ENCODE results near the gene ORC3.
"Not testable (repeated sequence)": the region's sequence is repeated elsewhere in the genome, so short reads cannot be mapped to it uniquely, and the experiment has no call there.

The ORC3 gene

DNA sequence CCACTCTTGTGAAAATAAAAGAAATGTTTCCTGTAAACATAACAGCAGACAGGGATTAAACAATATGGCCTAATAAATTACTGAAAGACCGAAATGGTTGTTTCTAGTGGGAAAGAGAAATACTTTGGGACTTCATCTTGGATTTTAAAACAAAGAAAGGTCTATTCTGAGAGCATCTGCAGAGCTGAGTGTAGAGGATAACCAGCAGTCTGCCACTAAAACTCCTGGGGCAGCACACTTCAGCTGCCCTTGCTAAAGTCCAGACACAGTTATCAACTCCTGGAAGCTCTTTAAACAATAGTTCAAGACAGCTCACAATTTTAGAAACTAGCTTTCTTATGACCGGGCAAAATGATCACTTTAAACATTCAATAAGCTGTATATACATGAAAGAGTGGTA lies 73.5 kb downstream of the ORC3 start:
- no peak for DNase-seq

DNA sequence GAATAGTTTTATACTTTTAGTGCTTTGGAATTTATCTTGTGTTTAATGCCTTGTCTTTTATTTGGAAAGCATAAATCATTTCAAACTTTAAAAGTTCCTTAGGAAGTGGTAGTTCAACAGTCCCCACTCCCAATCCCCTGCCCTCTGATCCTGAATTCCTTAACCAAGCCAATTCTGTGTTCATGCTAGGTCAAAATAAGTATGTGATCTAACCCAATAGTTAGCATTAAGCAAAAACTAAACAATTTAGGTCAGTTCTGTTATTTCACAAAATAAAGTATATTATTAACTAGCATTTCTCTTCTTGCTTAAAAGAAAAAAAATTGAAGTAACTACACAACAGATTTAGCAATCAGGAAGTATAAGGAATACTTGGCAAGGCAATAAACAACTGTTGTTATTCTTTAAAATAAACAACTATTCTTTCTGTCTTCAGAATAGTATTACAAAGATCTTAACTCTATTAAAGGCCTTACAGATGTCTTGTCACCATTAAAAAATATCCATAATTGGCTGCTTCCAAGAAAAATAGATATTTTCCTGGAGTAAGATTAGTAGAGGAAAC lies 75.1 kb downstream of the ORC3 start:
- no peak for DNase-seq

DNA sequence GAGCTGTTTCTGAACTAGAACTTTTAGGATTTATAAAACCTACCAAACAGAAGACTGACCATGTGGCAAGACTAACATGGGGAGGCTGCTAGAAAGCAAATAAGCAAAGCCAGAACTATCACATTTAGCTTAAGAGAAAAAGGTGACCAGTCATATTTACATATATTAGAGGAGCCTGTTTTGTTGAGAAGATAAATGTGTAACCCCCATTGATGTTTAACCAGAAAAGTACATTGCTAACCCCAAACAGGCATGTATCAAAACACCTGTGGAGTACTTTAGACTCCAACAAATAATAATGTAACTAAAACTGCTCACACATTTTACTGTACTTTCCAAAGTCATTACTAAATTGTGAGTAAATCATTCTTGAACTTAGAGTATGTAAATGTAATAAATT lies 77.1 kb downstream of the ORC3 start:
- no peak for DNase-seq

DNA sequence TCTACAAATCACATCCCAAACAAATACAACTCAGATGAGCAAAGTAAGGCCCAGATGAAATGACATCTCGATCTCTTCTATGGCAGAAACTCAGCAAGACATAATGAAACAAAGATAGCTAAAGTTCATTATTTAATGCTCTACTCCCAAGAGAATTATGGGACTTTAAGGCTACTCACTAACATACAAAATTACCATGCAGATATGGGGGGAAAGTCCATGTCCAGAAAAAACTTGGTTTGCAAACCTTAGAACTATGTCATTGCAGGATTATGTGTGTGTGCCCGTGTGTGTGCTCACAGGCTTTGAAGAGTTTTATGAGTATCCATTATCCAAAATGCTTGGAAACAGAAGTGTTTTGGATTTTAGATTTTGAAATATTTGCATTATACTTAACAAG lies 78.1 kb downstream of the ORC3 start:
- DNase-seq, result no peak

DNA sequence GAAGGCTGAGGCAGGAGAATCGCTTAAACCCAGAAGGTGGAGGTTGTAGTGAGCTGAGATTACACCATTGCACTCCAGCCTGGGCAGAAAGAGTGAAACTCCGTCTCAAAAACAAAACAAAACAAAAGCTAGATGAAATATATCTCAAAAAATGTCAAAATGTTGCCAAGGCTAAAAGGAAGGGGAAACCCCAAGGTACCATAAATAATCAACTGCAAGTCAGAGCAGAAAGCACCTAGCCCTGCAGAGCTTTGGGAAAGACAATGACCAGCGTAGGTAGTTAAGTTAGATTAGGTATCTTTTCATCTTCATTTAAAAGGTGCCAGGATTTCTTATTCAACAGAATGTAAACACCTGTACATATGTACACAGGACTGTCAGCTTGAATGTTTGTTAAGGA lies 79.1 kb downstream of the ORC3 start:
- DNase-seq, result no peak

DNA sequence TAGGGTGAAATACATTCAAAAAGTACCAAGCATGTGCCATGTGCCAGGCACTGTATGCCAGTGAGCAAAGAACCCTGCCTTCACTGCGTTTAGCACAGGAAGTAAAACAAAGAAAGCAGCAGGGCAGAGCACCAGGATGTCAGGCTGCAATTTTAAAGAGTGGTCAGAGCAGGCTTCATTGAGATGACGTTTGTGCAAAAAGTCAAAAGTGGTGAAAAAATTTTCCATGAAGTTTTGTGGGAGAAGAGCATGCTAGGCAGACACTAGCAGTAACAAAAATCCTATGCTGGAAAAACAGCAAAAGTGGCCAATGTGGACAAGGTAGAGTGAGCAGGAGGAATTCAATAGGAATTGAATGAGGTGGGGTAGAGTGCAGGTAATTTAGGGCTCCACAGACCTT lies 80.8 kb downstream of the ORC3 start:
- no peak for DNase-seq

DNA sequence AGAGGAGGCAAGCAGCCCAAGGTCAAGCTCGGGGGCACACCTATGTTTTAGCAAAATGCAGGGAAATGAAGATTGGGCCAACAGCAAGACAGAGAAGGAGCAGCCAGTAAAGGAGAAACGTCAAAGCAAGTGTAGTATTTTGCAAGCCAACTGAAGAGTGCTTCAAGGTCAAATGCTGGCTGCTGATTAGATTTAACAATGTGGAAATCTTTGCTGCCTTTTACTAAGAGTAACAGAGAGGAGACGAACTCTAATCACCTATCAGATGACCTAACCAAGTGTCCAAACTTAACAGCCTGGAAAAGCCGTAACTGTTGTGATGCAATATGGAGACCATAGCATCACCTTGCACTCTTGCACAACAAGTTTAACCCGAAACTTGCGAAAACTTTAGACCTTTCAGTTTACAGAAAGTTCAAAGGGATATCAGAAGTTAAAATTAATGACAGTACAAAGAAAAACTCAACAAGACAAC lies 81.7 kb downstream of the ORC3 start:
- DNase-seq, result no peak

DNA sequence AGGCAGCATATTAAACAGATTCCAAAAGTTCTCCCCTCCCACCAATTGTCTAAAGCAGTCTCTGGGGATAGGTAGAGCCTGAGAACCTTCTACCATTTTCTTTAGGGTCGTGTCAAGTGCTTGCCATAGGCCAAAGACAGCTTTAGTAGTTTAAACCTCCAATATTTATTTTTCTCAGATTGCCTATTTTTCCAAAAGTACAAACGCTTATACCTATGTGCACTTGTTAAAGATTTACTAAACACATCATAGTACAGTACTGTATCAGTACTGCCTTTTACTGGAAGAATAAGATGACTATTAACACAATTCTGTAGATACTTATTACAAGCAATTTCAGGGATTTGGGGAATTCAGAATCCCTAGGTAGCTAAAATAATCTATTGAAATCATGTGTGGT lies 82.7 kb downstream of the ORC3 start:
- no peak for DNase-seq

DNA sequence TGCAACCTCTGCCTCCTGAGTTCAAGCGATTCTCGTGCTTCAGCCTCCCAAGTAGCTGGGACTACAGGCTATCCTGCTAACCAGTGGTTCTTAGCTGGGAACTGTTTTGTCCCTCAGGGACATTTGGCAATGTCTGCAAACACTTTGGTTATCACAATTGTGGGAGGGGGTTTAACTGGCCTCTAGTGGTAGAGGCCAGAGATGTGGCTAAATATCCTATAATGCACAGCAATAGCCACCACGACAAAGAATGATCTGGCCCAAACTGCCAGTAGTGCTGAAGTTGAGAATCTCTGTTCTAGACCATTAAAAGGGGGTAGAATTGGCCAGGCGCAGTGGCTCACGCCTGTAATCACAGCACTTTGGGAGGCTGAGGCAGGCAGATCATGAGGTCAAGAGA lies 83.3 kb downstream of the ORC3 start:
- DNase-seq, result no peak

DNA sequence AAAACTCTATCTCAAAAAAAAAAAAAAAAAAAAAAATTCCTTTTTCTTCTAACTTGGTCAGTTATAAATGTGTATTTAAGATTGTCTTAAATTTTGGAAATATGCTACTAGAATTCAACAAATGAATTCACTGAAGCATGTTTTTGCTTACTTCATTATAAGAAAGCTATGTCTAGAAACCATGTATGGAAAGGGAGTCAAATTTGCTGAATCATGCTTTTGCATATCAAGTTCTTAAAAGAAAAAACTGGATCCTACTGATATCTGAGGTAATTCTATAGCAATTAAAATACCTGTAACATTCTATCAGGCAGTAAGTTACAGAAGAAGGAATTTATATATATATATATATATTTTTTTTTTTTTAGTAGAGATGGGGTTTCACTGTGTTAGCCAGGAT lies 84.4 kb downstream of the ORC3 start:
- DNase-seq, result no peak

DNA sequence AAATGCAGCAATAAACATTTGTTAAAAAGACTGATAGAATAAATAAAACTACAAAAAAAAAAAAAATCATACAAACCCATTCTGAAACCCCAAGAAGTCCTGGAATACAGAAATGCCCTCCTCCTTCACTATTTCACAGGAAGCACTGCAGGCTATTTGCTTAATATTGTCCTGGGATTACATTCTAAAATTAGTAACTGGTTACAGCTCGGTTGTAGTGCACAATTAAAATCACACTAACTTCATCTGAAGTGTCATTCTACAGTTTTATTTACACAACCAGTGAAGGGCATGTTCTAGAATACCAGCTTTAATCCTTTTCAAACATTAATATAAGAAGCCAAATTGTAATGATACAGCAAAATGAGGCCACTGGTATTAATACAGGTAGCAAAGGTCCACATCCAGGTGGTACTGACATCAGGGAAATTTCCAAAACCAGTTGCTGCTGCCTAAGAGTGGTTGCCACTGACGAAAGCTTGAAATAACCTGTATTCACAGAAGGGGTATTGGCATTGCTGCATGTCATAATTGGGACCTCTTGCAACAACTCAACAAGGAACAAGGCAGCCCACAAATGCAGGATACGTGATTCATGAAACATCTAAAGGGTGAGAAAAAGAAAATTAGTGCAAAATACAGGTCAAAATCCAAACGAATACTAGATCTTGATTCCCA lies 85.2 kb downstream of the ORC3 start:
- no peak for DNase-seq

DNA sequence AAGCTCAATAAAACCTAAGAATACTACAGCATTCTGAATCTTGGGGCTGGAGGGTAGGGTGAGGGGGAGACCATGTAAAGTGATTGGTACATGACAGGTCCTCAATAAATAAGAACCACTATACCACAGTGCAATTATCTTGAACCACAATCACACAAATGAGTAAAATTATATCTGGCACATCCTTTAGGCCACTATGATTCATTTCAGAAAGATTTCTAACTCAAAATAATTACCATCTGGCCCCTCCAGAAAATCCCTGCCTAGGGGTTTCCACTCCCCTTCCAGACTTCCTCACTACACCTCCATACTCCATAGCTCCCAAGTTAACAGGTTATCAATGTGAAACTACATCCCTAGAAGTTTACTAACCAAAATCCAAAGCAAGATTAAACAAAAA lies 92.4 kb downstream of the ORC3 start:
- DNase-seq, result no peak

DNA sequence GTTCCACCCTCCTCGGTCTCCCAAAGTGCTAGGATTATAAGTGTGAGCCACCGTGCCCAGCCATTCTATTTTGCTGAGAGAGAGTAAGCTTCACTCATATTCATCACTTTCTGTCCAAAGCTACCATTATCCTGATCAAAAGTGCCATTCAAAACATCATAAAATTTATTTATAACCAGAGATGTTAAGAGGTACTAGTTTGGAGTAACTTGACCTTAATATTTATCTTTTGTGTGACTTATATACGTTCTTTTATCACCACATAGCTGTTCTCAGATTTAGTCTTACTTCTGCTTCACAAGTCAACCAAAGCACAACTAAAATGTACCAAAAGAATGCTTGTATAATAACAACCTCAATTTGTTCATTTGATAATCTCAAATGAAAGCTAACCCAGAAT lies 94.0 kb downstream of the ORC3 start:
- no peak for DNase-seq

DNA sequence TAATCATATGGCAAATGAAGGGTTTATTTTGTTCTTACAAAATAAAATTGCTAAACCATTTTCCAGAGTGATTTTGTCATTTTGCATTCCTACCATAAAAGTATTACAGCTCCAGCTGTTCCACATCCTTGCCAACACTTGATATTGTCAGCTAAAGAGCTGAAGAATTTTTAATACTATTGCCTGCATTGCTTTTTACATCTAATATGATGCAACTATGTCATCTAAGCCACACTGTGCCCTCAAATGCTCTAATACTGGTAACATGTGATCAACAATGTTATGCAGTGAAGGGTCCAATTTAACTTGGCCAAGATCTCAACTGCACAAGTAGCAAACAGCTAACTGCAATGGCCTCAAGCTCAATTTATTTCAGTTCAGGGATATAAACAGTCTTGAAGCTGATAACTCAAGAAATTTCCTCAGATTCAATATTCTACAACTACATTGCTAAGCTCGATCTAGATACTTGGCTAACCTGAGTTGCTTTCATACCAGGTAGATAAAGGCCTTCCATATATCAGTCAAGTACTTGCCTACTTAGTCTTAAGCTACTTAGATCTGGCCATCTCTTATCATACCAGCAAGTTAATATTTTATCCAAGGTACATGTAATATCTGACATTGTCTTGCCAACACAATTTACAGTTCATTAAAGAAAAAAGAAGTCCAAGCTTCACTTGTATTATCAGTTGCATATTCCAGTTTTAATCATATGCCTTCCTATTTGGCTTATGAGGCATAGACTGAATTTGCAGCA lies 95.1 kb downstream of the ORC3 start:
- DNase-seq, result no peak

DNA sequence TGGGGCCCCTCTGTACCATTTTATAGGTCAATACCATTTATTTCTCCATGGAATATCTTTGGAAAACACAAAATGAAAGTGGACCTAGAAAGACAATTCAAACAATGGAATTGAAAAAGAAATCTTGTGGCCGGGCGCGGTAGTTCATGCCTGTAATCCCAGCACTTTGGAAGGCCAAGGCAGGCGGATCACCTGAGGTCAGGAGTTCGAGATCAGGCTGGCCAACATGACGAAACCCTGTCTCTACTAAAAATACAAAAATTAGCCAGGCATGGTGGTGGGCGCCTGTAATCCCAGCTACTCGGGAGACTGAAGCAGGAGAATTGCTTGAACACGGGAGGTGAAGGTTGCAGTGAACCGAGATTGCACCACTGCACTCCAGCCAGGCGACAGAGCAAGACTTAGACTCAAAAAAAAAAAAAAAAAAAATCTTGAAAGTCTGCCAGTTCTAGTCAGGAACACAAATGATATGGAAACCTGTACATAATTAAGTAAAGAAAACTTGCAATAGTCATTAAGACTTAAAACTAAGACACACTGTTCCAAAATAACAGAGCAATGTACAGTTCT lies 96.8 kb downstream of the ORC3 start:
- DNase-seq, result not testable (repeated sequence)

DNA sequence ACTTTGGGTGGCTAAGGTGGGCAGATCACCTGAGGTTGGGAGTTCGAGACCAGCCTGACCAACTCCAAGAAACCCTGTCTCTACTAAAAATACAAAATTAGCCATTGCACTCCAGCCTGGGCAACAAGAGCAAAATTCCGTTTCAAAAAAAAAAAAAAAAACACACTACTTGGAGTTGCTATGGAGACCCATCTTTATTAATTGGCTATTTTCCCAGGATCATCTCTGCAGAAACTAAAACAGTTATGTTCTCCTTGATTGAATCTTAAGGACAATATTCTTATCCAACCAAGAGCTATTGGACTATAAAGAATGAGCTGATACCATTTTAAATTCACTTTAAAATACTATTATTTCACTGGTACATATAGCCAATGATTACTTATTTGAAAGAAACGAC lies 97.4 kb downstream of the ORC3 start:
- DNase-seq, result no peak

DNA sequence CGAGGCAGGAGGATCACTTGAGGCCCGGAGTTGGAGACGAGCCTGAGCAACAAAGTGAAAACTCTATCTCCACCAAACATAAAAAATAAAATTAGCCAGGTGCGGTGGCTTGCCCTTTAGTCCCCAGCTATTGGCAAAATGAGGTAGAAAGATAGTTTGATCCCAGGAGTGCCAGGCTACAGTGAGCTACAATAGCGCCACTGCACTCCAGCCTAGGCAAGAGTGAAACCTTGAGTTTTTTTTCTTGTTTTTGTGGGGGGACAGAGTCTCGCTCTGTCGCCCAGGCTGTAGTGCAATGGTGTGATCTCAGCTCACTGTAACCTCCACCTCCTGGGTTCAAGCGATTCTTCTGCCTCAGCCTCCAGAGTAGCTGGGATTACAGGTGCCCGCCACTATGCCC lies 98.0 kb downstream of the ORC3 start:
- DNase-seq, result not testable (repeated sequence)

DNA sequence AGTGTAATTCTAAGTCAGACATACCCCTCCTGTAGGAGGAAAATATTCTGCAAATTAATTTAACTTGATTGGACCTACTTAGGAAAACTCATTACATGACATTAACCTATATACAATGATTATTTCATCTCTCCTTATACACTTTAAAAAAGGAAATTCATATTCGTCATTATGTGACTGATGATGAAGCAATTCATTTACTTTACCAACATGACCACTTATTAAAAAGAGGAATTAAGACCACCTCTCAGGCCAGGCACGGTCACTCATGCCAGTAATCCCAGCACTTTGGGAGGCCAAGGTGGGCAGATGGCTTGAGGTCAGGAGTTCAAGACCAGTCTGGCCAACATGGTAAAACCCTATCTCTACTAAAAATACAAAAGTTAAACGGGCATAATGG lies 100.5 kb downstream of the ORC3 start:
- DNase-seq, result no peak

DNA sequence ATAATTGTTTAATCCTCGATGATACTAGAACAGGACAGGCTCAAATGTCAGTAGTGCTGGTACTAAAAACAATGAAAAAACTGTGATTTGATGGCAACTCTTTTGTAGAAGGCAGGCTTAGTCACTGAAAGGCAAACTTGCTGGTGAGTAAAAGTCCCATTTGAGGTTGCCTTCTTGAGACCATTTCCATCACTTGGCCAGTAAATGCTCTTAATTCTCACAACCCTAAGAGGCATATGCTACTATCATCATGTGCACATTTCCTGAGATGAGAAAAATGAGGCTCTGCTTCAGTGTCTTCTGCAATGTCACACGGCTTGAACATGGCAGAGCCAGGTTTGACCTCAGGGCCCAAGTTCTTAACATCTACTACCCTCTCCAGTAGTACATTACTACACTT lies 102.2 kb downstream of the ORC3 start:
- no peak for DNase-seq

DNA sequence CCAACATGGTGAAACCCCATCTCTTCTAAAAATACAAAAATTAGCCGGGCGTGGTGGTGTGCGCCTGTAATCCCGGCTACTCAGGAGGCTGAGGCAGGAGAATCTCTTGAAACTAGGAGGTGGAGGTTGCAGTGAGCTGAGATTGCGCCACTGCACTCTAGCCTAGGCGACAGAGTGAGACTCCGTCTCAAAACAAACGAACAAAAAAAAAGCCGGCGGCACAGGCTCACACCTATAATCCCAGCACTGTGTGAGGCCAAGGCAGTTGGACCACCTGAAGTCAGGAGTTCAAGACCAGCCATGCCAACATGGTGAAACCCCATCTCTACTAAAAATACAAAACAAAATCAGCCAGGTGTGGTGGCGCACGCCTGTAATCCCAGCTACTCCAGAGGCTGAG lies 106.9 kb downstream of the ORC3 start:
- DNase-seq, result not testable (repeated sequence)

DNA sequence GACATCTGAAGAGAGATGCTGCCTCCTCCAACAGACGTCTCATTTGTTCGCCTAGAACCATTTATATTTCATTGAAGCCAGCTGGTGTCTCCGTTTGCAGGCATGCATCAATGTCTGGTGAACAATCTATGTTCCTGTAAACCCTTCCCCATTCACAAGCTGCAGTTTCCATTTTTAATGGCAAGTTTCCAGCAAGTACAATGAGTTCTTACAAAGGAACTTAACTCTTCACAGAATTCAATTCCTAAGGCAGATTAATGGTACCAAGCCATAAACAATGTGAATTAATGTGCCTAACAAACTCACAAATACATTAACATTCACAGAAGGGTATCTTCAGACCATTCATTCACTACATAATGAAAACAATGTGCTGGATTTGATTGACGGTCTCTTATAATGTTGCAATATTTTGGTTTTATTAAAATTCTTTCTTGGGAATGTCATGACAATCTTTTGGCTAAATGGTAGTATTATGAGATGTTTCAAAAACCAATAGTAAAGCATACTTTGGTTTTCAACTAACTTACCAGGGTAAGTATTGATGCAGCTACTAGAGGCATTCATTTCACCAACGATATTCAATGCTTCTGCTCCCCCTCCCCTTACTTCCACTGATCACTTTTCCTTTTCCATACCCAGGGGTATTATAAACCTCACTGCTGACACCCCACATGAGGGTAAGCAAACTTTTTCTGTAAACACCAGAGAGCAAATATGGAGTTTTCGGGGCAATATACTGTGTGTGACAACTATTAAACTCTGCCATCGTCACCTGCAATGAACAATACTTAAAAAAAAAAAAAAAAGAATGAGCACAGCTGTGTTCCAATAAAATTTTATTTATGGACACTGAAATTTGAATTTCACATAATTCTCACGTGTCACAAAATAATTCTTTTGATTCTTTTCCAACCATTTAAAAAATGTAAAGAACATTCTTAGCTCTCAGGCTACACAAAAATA lies 107.9 kb downstream of the ORC3 start:
- DNase-seq, result no peak

DNA sequence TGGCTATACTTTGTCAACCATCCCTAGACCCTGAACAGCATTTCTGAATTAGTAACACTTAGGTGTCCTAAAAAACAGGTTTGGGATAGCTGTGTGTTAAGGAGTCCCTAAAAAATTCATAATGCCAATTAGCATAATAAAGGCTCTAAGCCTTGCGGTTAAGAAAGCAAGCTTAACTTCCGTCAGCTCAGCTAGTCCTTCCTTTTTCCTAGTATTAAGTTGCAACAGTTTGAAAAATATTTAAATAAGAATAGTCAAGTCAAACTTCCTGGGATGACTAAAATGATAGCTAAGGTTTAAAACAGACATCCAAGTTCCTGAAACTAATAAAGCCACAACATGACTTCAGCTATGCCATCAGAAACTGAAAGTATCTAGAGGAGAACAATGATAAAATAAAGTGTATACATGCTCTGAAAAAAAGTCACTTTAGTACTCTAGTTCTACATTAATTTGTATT lies 108.6 kb downstream of the ORC3 start:
- no peak for DNase-seq

DNA sequence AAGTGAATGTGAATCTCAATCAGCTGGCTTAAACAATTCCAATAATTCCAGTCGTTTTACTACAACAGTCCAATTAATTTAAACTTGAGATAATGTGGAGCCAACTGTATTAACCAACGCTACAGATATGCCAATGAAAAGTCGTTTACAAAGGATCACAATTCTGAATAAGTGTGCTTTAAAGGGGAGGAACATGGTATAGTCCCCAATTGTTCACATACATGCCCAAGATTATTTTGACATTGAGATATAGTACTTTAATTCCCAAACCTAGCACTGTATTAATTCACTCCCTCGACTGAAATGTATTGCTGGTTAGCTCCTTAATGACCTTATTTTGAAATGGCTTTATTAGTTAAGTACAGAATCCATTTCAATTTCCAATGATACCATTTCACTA lies 109.6 kb downstream of the ORC3 start:
- DNase-seq, result no peak

Measured in GOT3 (cell line).